Liver (tissue), 3 donors: ENCODE measurements around the gene ITPA.
"Not testable (repeated sequence)": the region's sequence is repeated elsewhere in the genome, so short reads cannot be mapped to it uniquely, and the experiment has no call there.

Experiments
- ATF3 ChIP-seq: IDR thresholded peaks from 2 replicates; pipeline ENCODE4 v1.6.1; 2016; ENCODE audit warnings: antibody characterized with exemption
- CTCF ChIP-seq: fragments of 150-350 bp; IDR thresholded peaks from 2 replicates; pipeline ENCODE4 v1.5.1; 2017; ENCODE audit warnings: improper control_type of control experiment, low read depth, low read length; ENCODE audit not compliant: missing input control
- EGR1 ChIP-seq, 2 donors: IDR thresholded peaks; 2 replicates each; pipeline ENCODE4 v1.6.1; 2016 to 2018; ENCODE audit warnings: antibody characterized with exemption in 2 of 2, low read depth in 2 of 2
- GABPA ChIP-seq, 2 donors: IDR thresholded peaks in 1 of 2; conservative IDR thresholded peaks in 1 of 2; 2 replicates each; pipeline ENCODE4 v1.6.1; 2016; ENCODE audit warnings: antibody characterized with exemption in 2 of 2, mild to moderate bottlenecking in 1 of 2, moderate library complexity in 1 of 2
- JUND ChIP-seq, 2 donors: IDR thresholded peaks; 2 replicates each; pipeline ENCODE4 v1.6.1; 2016; ENCODE audit warnings: antibody characterized with exemption in 2 of 2
- MAX ChIP-seq: IDR thresholded peaks from 2 replicates; pipeline ENCODE4 v1.6.1; 2016; ENCODE audit warnings: antibody characterized with exemption
- NR2F2 ChIP-seq: IDR thresholded peaks from 2 replicates; pipeline ENCODE4 v1.6.1; 2016; ENCODE audit warnings: antibody characterized with exemption
- RAD21 ChIP-seq, 2 donors: IDR thresholded peaks; 2 replicates each; pipeline ENCODE4 v1.6.1; 2016; ENCODE audit warnings: antibody characterized with exemption in 2 of 2, mild to moderate bottlenecking in 2 of 2
- REST ChIP-seq: IDR thresholded peaks from 2 replicates; pipeline ENCODE4 v1.6.1; 2016; ENCODE audit warnings: antibody characterized with exemption, mild to moderate bottlenecking
- RXRA ChIP-seq, 2 donors: IDR thresholded peaks; 2 replicates each; pipeline ENCODE4 v1.6.1; 2017 to 2018; ENCODE audit warnings: antibody characterized with exemption in 2 of 2, mild to moderate bottlenecking in 1 of 2
- SP1 ChIP-seq: IDR thresholded peaks from 2 replicates; pipeline ENCODE4 v1.6.1; 2018; ENCODE audit warnings: antibody characterized with exemption, mild to moderate bottlenecking
- TAF1 ChIP-seq: conservative IDR thresholded peaks from 2 replicates; pipeline ENCODE4 v1.6.1; 2016; ENCODE audit warnings: antibody characterized with exemption, mild to moderate bottlenecking
- YY1 ChIP-seq: IDR thresholded peaks from 2 replicates; pipeline ENCODE4 v1.6.1; 2016; ENCODE audit warnings: antibody characterized with exemption, mild to moderate bottlenecking
- ZBTB33 ChIP-seq: IDR thresholded peaks from 2 replicates; pipeline ENCODE4 v1.6.1; 2016; ENCODE audit warnings: antibody characterized with exemption
- donor health status: healthy.
- donor health status: healthy.

GRCh38 chr20:3182429-3182828 lies 26.9 kb upstream of the ITPA start:
- TF ChIP-seq YY1; TAF1; CTCF; MAX; NR2F2; EGR1 (IDR thresholded peaks at IDR 0.05; ENCODE audit: low read depth in 2 of 2); JUND (IDR thresholded peaks at IDR 0.05); ATF3; REST; RXRA (IDR thresholded peaks at IDR 0.05); ZBTB33; GABPA (IDR thresholded peaks at IDR 0.05 in 1 of 2, conservative IDR thresholded peaks at IDR 0.05 in 1 of 2); RAD21 (IDR thresholded peaks at IDR 0.05); SP1: not testable (repeated sequence)
